K562 (cell line): ENCODE data around the gene SPRED2. TPM values are rescaled to one million over a fixed set of nuclear protein-coding genes. Genes with fewer than 3 reads are reported as not detected.

Experiments
- ATAC-seq: fragments of 200-7000 bp; cut with Tn5 transposase; 3 replicates; pipeline ENCODE4 v1.9.1; 2020; ENCODE audit warnings: moderate library complexity
- BruUV-seq: library from RNA; stranded (reverse); fragments of 400-500 nt; replicated peaks from 2 replicates; lab custom pipeline; 2021; lab: Mats Ljungman, UMichigan
- CTCF ChIA-PET: fragments of 300-600 bp; formaldehyde crosslinking; extraction: SDS; loops from one replicate; lab custom pipeline; 2021; ENCODE audit warnings: low intra/inter-chr PET ratio; lab: Yijun Ruan, JAX
- POLR2A ChIA-PET: fragments of 300-600, 350-650 bp; sonication (Branson Sonifier 250); formaldehyde crosslinking; extraction: SDS; loops from one replicate; lab custom pipeline; 2021; ENCODE audit warnings: antibody characterized with exemption, inconsistent platforms; lab: Yijun Ruan, JAX
- DNase-seq, 4 experiments: peaks; one replicate each; pipeline versions ENCODE4 v3.0.0 to v3.0.0-alpha.2; 2011 to 2018; ENCODE audit warnings: low spot score in 3 of 4, mixed read lengths in 3 of 4; ENCODE audit errors: extremely low read depth in 1 of 4
- FAIRE-seq: peaks from 2 replicates; lab custom pipeline; 2011; peaks lifted over from hg19 to GRCh38; lab: Jason Lieb, UNC
- H2AFZ ChIP-seq: 2 replicates; pipeline ENCODE4 v1.6.0; 2011; ENCODE audit warnings: low read depth, low read length, control low read depth, inconsistent platforms
- H3K27ac ChIP-seq: fragments of 200-600 bp; 3 replicates; pipeline ENCODE4 v1.8.0; 2011; ENCODE audit warnings: low read depth, mild to moderate bottlenecking, control low read depth, inconsistent platforms, low read length, moderate library complexity, mixed read lengths; ENCODE audit errors: extremely low read depth
- H3K27me3 ChIP-seq, 2 experiments: fragments of 300-600 bp in 1 of 2; 2 replicates in 1 of 2; 3 replicates in 1 of 2; pipeline versions ENCODE4 v1.6.0 to v1.8.0; 2011; ENCODE audit warnings: inconsistent platforms in 2 of 2, low read length in 2 of 2, mild to moderate bottlenecking in 1 of 2, mixed read lengths in 1 of 2, moderate library complexity in 1 of 2; ENCODE audit not compliant: control insufficient read depth in 2 of 2, insufficient read depth in 2 of 2
- H3K36me3 ChIP-seq: fragments of 300-600 bp; 3 replicates; pipeline ENCODE4 v1.8.0; 2011; ENCODE audit warnings: mild to moderate bottlenecking, low read length, inconsistent platforms; ENCODE audit not compliant: control insufficient read depth, insufficient read depth
- H3K4me1 ChIP-seq, 2 experiments: fragments of 200-600 bp in 1 of 2; replicated peaks in 1 of 2; 2 replicates in 1 of 2; 3 replicates in 1 of 2; pipeline versions ENCODE4 v1.5.1 to v1.8.0; 2011; ENCODE audit warnings: inconsistent platforms in 2 of 2, low read length in 2 of 2, mild to moderate bottlenecking in 1 of 2, mixed read lengths in 1 of 2, moderate library complexity in 1 of 2; ENCODE audit not compliant: control insufficient read depth in 2 of 2, insufficient read depth in 2 of 2
- H3K4me2 ChIP-seq: 2 replicates; pipeline ENCODE4 v1.6.1; 2011; ENCODE audit warnings: low read length, control low read depth, inconsistent platforms, mixed read lengths; ENCODE audit not compliant: insufficient read depth
- H3K4me3 ChIP-seq: fragments of 200-600 bp; sonication (generic), shearing (Covaris generic); 2 replicates; pipeline ENCODE4 v1.5.1; 2016; ENCODE audit warnings: control low read depth, inconsistent platforms
- H3K79me2 ChIP-seq: fragments of 200-600 bp; 3 replicates; pipeline ENCODE4 v1.8.0; 2011; ENCODE audit warnings: low read length, inconsistent platforms; ENCODE audit not compliant: control insufficient read depth, insufficient read depth
- H3K9ac ChIP-seq, 2 experiments: 2 replicates each; pipeline versions ENCODE4 v1.6.0 to v1.6.1; 2011; ENCODE audit warnings: low read depth in 2 of 2, low read length in 2 of 2, control low read depth in 1 of 2, inconsistent platforms in 1 of 2, mild to moderate bottlenecking in 1 of 2, mixed read lengths in 1 of 2; ENCODE audit not compliant: insufficient read depth in 1 of 2
- H3K9me1 ChIP-seq: one replicate; pipeline ENCODE4 v1.6.0; 2011; ENCODE audit warnings: inconsistent platforms, mild to moderate bottlenecking, low read length, moderate library complexity; ENCODE audit not compliant: control insufficient read depth, insufficient read depth
- H3K9me3 ChIP-seq: replicated peaks from 2 replicates; pipeline ENCODE4 v1.5.1; 2011; ENCODE audit warnings: low read depth, low read length, inconsistent platforms; ENCODE audit not compliant: control insufficient read depth, insufficient read depth
- H4K20me1 ChIP-seq: replicated peaks from 2 replicates; pipeline ENCODE4 v1.6.1; 2011; ENCODE audit warnings: low read length, inconsistent platforms, mixed read lengths; ENCODE audit not compliant: control insufficient read depth, insufficient read depth
- CBFB ChIP-seq: sonication (generic); formaldehyde crosslinking; IDR thresholded peaks from 2 replicates; pipeline ENCODE4 v1.4.0; 2020; ENCODE audit warnings: mild to moderate bottlenecking, missing genetic modification reagents
- MYC ChIP-seq, 2 experiments: fragments of 250-450 bp in 1 of 2; sonication (Bioruptor Pico) in 1 of 2; IDR thresholded peaks; 2 replicates each; pipeline versions ENCODE4 v1.5.1 to v1.6.1; 2012 to 2021; ENCODE audit warnings: low read depth in 2 of 2, borderline replicate concordance in 1 of 2, improper control_type of control experiment in 1 of 2, low read length in 1 of 2, mild to moderate bottlenecking in 1 of 2, moderate library complexity in 1 of 2
- PURB ChIP-seq: sonication (generic); formaldehyde crosslinking; IDR thresholded peaks from 2 replicates; pipeline ENCODE4 v1.9.0; 2021; ENCODE audit warnings: low read depth, mild to moderate bottlenecking, missing genetic modification reagents
- ZNF184 ChIP-seq: sonication (generic); formaldehyde crosslinking; IDR thresholded peaks from 2 replicates; pipeline ENCODE4 v1.5.0; 2020; ENCODE audit warnings: missing genetic modification reagents
- ZNF431 ChIP-seq: sonication (generic); formaldehyde crosslinking; IDR thresholded peaks from 2 replicates; pipeline ENCODE4 v1.8.0; 2022; ENCODE audit warnings: mild to moderate bottlenecking, missing genetic modification reagents
- WGBS: fragments of 100-300 bp; shearing (Covaris generic); methylation state at CpG from one replicate; pipeline ENCODE4 v1.1.6; 2016; ENCODE audit warnings: low coverage, mixed read lengths; ENCODE audit not compliant: insufficient coverage; ENCODE audit errors: missing lambda C conversion rate; 5-methylcytosine and 5-hydroxymethylcytosine counted together
- in situ Hi-C: fragments of 300-500 bp; cut with MboI; formaldehyde crosslinking; loops from 4 replicates; pipeline ENCODE4 v1.15.0; 2018; ENCODE audit warnings: inconsistent platforms, mixed read lengths
- intact Hi-C: fragments of 100-400 bp; cut with micrococcal nuclease; formaldehyde crosslinking; loops from 2 replicates; pipeline ENCODE4 v1.14.2; 2022
- polyA plus RNA-seq, 8 experiments: library from polyadenylated mRNA; depleted of rRNA in 4 of 8; stranded (reverse) in 5 of 8; unstranded in 3 of 8; fragments of >200 nt; fragmentation: Nextera tagmentation in 2 of 8; fragmentation: Illumina TruSeq in 1 of 8; extraction: Ambion mirVana in 2 of 8; extraction: Trizol in 1 of 8; gene quantifications; 2 replicates each; pipeline versions ENCODE4 v1.2.1 to v1.2.3, GENCODE V29; 2011 to 2014; ENCODE audit warnings: inconsistent platforms in 1 of 8, missing spikeins in 1 of 8
- total RNA-seq, 7 experiments: library from RNA; depleted of rRNA in 6 of 7; stranded (reverse); fragments of >200 nt in 6 of 7; fragmentation: Illumina TruSeq in 2 of 7; extraction: Trizol in 2 of 7; gene quantifications; 2 replicates each; pipeline versions ENCODE4 v1.2.1 to v1.2.3, GENCODE V29; 2011 to 2021; ENCODE audit warnings: low replicate concordance in 1 of 7
- TF ChIP-seq, protein P1 (sequence below): sonication (generic); formaldehyde crosslinking; IDR thresholded peaks from 2 replicates; pipeline ENCODE4 v1.8.0; 2022; ENCODE audit warnings: missing genetic modification reagents, mild to moderate bottlenecking, borderline replicate concordance
- TF ChIP-seq, protein P2 (sequence below): fragments of 450-650 bp; IDR thresholded peaks from 2 replicates; pipeline ENCODE4 v1.6.1; 2017; ENCODE audit warnings: mild to moderate bottlenecking, moderate library complexity
- TF ChIP-seq, protein P3 (sequence below): fragments of 450-650 bp; IDR thresholded peaks from 2 replicates; pipeline ENCODE4 v1.7.0; 2016; ENCODE audit warnings: borderline replicate concordance

The SPRED2 gene
- total and polyA plus RNA-seq, 9 of the 15 experiments (the other 6 are each of a cell fraction or from before 2014, with no cell fraction given): 4.6 to 50.8 (median 14.1) TPM

DNA sequence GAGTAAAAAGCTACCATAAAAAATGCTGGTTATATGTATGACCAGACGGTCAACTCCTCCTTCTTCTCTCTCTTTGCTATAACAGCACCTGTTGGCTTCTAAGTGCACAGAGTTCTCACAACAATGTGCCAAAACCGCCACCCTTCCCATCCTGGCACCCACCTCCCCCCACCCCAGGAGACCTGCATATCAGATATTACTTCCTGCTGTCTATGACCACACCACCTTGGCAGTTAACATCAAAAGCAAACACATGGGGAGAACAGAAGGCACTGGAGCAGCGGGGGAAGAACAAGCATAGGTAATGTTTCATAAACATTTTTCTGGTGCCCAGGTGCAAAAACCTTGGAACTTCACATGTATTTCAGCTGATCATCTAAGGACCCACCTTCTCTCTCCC, 15.5 kb downstream of the SPRED2 start:
- H3K4me1 ChIP-seq: peaks cover 3 to 28% of the 10 kb centered on the region in 2 experiments
- intact Hi-C loops: no loop called here
- no peak overlapping the region for H3K9ac ChIP-seq
- POLR2A ChIA-PET: interaction anchor here (0.6 to 7.0 kb wide), 7 partner anchors 9 to 58 kb away, joined by 3 to 63 read pairs (median 4); partner anchors contain the start of gene SPRED2
- DNase-seq (no peak), ATAC-seq (no peak)
- peaks cover 100% of the 10 kb centered on the region for H3K79me2 ChIP-seq
- peaks cover 61% of the 10 kb centered on the region for H4K20me1 ChIP-seq
- no peak overlapping the region for H3K27ac ChIP-seq
- H3K4me2 ChIP-seq: no peak overlapping the region
- WGBS: 56% methylated on average over 2 of the region's 3 CpGs
- TF ChIP-seq, protein P1, sequence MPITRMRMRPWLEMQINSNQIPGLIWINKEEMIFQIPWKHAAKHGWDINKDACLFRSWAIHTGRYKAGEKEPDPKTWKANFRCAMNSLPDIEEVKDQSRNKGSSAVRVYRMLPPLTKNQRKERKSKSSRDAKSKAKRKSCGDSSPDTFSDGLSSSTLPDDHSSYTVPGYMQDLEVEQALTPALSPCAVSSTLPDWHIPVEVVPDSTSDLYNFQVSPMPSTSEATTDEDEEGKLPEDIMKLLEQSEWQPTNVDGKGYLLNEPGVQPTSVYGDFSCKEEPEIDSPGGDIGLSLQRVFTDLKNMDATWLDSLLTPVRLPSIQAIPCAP: no peak
- TF ChIP-seq, protein P2, sequence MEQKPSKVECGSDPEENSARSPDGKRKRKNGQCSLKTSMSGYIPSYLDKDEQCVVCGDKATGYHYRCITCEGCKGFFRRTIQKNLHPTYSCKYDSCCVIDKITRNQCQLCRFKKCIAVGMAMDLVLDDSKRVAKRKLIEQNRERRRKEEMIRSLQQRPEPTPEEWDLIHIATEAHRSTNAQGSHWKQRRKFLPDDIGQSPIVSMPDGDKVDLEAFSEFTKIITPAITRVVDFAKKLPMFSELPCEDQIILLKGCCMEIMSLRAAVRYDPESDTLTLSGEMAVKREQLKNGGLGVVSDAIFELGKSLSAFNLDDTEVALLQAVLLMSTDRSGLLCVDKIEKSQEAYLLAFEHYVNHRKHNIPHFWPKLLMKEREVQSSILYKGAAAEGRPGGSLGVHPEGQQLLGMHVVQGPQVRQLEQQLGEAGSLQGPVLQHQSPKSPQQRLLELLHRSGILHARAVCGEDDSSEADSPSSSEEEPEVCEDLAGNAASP: no peak
- TF ChIP-seq ZNF184 (CRISPR knock-in tag) (no peak), ZNF431 (CRISPR knock-in tag) (no peak), PURB (CRISPR knock-in tag) (no peak), CBFB (CRISPR knock-in tag) (no peak), MYC (IDR thresholded peaks at IDR 0.05; ENCODE audit: low read depth, low read length) (no peak), MYC (CRISPR knock-in tag; IDR thresholded peaks at IDR 0.05; ENCODE audit: borderline replicate concordance, low read depth) (no peak)
- TF ChIP-seq, protein P3, sequence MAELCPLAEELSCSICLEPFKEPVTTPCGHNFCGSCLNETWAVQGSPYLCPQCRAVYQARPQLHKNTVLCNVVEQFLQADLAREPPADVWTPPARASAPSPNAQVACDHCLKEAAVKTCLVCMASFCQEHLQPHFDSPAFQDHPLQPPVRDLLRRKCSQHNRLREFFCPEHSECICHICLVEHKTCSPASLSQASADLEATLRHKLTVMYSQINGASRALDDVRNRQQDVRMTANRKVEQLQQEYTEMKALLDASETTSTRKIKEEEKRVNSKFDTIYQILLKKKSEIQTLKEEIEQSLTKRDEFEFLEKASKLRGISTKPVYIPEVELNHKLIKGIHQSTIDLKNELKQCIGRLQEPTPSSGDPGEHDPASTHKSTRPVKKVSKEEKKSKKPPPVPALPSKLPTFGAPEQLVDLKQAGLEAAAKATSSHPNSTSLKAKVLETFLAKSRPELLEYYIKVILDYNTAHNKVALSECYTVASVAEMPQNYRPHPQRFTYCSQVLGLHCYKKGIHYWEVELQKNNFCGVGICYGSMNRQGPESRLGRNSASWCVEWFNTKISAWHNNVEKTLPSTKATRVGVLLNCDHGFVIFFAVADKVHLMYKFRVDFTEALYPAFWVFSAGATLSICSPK: no peak
- TF ChIP-seq, all 486 proteins: peak for 0
- H3K9me3 ChIP-seq: no peaks in the 10 kb centered on the region
- in situ Hi-C loops: no loop called here
- H3K27me3 ChIP-seq: no peaks in the 10 kb centered on the region
- no peak for FAIRE-seq
- no peak overlapping the region for H3K4me3 ChIP-seq
- H2AFZ ChIP-seq: no peak overlapping the region
- peaks cover 18% of the 10 kb centered on the region for H3K36me3 ChIP-seq
- CTCF ChIA-PET: no interaction called here
- H3K9me1 ChIP-seq: peaks cover 6% of the 10 kb centered on the region
- BruUV-seq: no TSS peak
